Gastrocnemius medialis (tissue), 4 donors: ENCODE measurements around the gene CDCP2.

Source experiments
- CTCF ChIP-seq, 5 experiments: fragments of 450-650 bp in 3 of 5; fragments of 200-600 bp in 2 of 5; sonication (generic) in 2 of 5; IDR thresholded peaks in 4 of 5; conservative IDR thresholded peaks in 1 of 5; 1 replicate in 4 of 5; 2 replicates in 1 of 5; pipeline ENCODE4 v1.5.1; 2016 to 2019; ENCODE audit warnings: antibody characterized with exemption in 5 of 5, mild to moderate bottlenecking in 3 of 5, moderate library complexity in 3 of 5
- POLR2A ChIP-seq, 2 donors: fragments of 450-650 bp; IDR thresholded peaks; one replicate each; pipeline ENCODE4 v1.6.1; 2017; ENCODE audit warnings: antibody characterized with exemption in 2 of 2, mild to moderate bottlenecking in 2 of 2, moderate library complexity in 2 of 2

DNA sequence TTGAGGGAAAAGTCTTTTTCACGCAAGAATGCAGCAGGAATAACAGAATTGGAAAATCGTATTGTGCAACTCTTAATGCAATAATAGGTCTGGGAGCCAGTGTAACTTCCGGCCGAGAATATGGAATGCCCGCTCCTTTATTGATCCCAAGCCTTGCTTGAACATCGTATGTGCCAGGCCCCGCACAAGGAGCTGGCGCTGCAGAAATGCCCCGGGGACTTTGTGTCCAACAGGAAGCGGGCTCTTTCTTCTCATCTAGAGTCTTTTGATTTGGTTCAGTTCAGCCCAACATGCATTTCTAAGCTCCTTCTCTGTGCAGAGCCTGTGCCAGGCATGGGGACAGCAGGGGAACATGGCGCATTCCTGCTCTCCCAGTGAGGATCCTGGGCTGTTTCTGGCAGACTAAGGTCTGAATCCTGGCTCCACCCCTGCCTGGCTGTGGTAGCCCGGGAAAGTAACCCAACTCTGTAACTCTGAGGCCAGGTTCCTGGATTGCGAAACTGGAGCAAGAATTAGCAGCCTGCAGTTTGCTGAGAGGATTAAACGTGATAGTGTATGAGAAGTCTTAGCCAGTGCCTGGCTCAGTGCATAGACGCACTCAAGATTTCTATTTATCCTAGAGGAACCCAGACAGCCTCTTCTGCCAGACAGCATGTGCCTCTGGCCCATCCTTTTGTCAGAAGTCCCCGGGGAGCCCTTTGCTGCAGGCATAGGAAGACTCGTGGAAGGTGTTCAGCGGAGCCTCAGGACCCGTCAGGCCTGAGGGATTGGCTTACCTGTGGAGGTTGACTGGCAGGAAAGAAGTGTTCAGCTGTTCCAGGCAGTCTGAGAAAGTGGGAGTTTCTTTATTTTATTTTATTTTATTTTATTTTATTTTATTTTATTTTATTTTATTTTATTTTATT, 987 bp upstream of the CDCP2 start:
- no peak for TF ChIP-seq CTCF (IDR thresholded peaks at IDR 0.05 in 4 of 5, conservative IDR thresholded peaks at IDR 0.05 in 1 of 5)
- no peak for TF ChIP-seq POLR2A (IDR thresholded peaks at IDR 0.05)
